T-helper 2 cell treated with Interferon-gamma antibody and Interleukin-4, amounts not matched to agents 100 ng/mL and 5 ng/mL, for 36 hours (primary cell): ENCODE data around the gene SLC2A14. TPM values are rescaled to one million over a fixed set of nuclear protein-coding genes. Genes with fewer than 3 reads are reported as not detected.
"Not testable (repeated sequence)": the region's sequence is repeated elsewhere in the genome, so short reads cannot be mapped to it uniquely, and the experiment has no call there.

Experiments used
- intact Hi-C: fragments of 100-400 bp; cut with micrococcal nuclease; formaldehyde crosslinking; loops from one replicate; pipeline ENCODE4 v1.15.1; 2023
- total RNA-seq: library from RNA; stranded (reverse); gene quantifications from 2 replicates; pipeline ENCODE4 v1.2.3, GENCODE V29; 2022

SLC2A14 gene
- total RNA-seq, 1 donor from 2014 or later: not detected

DNA sequence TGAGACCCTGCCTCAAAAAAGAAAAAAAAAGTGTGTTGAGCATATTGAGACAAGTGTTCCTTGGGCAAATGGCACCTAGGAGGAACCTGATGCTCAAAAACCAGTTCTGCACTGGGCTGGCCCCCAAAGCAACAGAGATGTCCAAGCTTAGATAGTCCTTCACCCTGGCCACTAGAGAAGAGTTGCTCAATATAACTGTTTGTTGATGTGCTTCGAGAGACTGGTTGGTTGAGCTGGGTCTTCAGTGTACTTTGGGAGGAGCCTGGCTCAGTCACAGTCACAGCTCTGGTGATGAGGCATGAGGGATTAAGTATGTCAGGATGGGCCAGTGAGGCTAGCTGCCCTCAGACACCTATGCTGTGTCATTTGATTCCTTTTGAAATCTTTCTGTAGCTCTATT is 38.0 kb downstream of the SLC2A14 start:
- intact Hi-C loops: no loop called here

DNA sequence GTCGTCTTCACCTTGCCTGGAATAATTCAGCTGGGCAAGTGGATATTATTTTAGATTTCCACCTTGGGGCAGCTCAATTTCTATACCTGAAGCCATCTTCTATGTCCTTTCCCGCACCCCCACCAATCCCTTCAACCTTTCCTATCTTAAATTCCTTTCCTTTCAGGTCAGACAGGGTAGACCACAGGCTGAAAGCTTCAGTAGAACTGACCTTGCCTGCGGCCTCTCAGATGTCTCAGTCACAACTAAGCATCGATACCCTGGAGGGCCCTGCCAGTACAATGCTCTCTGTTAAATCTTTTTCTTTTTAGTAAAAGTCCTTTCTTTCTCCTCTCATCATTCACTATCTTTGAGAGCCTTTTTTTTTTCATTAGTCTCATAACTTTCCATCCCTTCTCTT is 38.9 kb downstream of the SLC2A14 start:
- intact Hi-C loops: no loop called here

DNA sequence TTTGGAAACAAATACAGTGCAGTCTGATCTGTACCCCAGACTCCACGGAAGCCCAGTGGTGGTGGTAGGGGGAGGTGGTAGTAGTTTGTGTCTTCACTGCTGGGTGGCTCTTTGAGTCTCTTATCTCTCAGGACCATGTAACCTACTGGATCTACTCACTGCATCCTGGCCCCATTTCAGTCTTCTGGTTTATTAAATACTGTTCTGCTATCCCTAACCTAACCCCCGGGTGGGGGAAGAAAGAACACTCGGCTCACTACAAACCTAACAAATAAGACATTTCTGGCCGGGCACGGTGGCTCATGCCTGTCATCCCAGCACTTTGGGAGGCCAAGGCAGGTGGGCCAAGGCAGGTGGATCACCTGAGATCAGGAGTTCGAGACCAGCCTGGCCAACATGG is 39.5 kb downstream of the SLC2A14 start:
- intact Hi-C loops: not testable (repeated sequence)

DNA sequence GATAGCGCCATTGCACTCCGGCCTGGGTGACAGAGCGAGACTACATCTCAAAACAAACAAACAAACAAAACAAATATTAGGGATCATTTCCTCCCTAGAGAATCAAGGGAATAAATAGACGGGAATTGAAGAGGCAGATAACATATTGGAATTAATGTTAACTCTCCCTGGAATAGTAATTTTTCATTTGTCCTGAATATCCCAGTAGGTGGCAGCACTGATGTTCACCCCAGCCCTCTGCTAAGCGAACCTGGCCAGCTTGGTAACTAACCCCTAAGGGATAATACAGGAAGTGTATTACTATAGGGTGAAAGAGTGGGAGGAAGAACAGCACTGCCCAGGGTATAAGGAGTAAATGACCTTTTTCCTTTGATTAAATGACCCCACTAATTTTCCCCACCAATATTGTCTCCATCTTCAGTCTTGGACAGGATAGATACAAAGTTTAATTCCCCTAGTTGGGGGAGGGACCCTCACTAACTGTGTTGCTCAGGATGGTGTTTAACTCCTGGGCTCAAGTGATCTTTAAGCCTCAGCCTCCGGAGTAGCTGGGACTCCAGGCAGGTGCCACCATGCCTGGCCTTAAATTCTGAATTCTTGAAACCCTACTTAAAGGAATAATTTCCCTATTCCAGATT is 40.5 kb downstream of the SLC2A14 start:
- intact Hi-C loops: no loop called here

DNA sequence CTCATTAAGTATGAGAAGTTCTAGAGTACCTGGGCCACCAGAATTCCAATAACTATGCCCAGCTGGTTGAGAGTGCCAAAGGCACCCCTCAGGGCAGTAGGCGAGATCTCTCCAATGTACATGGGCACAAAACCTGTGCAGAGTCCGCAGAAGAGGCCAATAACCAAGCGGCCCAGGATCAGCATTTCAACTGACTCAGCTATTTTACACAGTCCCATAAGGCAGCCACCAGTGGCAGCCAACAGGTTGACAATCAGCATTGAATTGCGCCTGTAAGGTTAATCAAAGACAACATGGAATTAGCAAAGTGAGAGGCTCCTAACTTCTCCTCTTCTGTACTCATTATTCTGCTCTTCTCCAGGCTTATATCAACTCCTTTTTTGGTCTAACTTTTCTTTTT is 43.0 kb downstream of the SLC2A14 start:
- intact Hi-C loops: not testable (repeated sequence)

DNA sequence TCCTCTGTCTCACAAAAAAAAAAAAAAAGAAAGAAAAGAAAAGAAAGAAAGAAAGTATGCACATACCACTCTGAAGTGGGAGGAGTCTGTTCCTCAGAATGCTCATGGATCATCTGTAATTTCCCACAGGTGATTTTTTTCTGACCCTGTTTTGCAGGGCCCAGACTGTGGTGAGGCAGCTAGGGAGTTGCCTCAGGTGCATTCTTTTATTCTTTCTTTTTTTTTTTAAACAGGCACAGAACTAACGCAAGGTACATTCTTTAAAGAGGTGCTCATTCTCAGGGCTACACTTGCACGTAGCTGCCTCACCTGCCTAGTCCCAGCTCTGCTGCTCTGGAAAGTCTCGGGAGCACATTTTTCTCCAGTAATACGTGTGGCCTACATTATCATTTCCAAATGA is 47.0 kb downstream of the SLC2A14 start:
- intact Hi-C loops: not testable (repeated sequence)

DNA sequence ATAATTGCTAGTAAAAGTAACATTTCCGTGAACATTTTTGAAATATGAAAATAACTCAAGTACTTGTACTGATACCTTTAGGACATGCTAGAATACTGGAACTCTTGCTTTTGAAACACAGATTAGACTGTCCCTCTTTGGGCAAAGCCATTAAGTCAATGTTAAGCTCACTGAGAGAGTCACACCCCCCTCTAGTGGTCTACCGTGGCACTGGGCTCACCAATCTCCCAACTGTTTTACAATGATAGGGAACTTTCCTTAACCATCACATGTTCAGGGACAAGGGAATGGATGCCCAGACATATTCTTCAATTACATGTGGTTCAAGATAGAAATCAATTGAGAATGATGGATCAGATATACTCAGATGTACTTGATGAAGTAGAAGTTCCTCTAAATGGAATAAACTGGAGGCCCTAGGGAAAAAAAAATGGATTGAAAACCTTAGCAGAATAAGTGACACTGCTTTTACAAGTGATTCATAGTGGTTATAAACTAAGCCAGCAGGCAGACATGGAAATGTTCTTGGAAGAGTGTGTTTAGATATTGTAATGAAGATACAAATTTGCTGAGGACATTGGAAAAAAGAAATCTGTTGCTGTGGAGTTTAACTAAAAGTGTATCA is 65.7 kb downstream of the SLC2A14 start:
- intact Hi-C loops: loop anchor here (1.0 to 2.0 kb wide), 2 partner anchors 130 to 164 kb away; no protein-coding TSS in a partner anchor

DNA sequence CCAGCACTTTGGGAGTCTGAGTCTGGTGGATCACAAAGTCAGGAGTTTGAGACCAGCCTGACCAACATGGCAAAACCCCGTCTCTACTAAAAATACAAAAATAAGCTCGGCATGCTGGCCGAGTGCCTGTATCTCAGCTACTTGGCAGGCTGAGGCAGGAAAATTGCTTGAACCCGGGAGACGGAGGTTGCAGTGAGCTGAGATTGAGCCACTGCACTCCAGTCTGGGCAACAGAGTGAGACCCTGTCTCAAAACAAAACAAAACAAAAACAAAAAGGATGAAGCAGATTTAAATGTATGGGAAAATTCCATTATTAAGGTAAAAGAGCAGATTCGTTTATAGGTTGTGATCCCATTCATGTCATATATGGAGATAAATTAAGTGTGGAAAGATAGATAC is 66.4 kb downstream of the SLC2A14 start:
- intact Hi-C loops: loop anchor here (2.0 kb wide), 1 partner anchor 164 kb away; no protein-coding TSS in a partner anchor

DNA sequence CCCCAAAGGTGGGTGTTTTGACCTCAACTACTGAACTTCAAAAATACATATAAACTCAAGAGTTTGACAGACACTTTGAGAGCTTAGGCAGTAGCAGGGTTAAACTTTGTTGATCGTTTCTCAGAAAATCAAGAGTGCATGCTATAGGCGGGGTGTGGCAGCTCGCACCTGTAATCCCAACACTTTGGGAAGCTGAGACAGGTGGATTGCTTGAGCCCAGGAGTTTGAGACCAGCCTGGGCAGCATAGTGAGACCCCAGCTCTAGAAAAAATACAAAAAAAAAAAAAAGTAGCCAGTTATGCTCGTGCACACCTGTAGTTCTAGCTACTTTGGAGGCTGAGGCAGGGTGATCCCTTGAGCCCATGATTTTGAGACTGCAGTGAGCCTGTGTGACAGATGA is 71.3 kb downstream of the SLC2A14 start:
- intact Hi-C loops: no loop called here

DNA sequence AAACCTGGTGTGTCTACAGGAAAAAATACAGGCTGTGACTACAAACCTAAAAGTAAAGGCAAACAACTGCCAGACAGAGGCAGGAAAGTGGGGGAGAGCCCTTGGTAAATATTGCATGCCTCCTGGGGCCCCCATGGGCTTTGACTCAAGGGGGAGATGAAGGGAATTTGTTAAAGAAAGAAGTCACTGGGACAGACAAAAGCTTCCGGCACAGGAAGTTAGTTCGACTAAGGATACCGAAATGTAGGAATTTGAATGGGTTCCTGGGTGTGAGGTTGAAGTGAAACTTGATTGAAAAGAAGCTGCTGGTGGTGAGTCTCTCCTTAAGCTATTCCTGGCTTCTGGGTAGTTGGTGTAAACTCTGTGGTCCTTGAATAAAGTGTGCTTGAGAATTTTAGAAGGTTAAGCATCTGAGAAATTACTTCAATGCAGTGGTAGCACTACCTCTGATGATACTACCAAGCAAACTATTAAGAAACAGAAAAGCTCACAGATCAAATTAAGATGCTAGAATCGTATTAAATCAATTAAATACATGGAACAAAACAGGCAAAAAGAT is 73.9 kb downstream of the SLC2A14 start:
- intact Hi-C loops: not testable (repeated sequence)

DNA sequence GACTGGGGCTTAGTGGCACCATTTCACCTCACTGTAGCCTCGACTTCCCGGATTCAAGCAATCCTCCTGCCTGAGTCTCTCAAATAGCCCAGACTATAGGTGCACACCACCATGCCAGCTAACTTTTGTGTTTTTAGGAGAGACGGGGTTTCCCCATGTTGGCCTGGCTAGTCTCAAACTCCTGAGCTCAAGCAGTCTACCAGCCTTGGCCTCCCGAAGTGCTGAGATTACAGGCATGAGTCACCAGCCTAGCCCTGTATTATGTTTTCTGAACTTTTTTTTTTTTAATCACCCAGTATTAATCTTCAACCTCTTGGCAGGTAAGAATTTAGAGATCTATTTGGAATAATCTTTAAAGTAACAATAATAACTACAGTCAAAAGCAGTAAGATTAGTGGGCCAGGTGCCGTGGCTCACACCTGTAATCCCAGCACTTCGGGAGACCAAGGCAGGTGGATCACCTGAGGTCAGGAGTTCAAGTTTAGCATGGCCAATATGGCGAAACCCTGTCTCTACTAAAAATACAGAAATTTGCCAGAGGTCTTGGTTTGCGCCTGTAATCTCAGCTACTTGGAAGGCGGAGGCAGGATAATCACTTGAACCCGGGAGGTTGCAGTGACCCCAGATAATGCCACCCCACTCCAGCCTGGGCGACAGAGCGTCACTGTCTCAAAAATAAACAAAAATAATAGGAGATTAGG is 74.9 kb downstream of the SLC2A14 start:
- intact Hi-C loops: no loop called here

DNA sequence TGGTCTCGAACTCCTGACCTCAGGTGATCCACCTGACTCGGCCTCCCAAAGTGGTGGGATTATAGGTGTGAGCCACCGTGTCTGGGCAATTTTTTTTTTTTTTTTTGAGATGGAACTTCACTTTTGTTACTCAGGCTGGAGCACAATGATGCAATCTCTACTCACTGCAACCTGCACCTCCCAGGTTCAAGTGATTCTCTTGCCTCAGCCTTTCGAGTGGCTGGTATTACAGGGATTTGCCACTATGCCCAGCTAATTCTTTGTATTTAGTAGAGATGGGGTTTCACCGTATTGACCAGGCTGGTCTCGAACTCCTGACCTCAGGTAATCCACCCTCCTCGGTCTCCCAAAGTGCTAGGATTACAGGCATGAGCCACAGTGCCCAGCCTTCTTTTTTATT is 75.4 kb downstream of the SLC2A14 start:
- intact Hi-C loops: not testable (repeated sequence)

DNA sequence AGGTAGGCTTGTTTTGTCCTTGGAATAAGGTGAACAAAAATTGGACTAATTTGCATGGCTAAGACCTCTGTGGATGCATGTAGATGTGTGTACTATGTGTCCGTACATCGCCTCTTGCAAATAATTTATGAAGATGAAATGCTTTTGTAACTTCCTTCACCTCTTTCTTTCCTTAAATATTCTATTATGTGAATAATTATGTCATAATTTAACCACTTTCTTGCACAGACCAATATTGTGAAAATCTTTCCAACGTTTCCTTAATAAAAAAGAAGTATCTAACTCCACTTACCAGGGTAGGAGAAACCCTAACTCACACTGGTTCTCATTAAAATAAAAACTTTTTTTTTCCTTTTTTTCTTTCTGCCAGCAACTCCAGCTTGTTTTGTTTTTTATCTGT is 79.5 kb downstream of the SLC2A14 start:
- intact Hi-C loops: no loop called here

DNA sequence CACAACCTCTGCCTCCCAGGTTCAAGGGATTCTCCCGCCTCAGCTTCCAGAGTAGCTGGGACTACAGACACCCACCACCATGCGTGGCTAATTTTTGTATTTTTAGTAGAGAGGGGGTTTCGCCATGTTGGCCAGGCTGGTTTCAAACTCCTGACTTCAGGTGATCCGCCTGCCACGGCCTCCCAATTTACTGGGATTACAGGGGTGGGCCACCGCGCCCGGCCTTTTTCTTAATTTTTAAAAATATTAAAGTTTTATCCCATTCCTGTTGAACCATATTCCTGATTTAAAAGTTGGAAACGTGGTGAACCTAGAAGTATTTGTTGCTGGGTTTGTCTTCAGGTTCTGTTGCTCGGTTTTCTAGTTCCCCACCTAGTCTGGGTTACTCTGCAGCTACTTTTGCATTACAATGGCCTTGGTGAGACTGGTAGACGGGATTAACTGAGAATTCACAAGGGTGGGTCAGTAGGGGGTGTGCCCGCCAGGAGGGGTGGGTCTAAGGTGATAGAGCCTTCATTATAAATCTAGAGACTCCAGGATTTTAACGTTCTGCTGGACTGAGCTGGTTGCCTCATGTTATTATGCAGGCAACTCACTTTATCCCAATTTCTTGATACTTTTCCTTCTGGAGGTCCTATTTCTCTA is 83.7 kb downstream of the SLC2A14 start, which contains the start of gene NANOG:
Gene NANOG, plus strand, starts transcription at position 519 of the 645 bp plus-strand sequence. CDS start 213 bp downstream, outside the sequence.
- intact Hi-C loops: not testable (repeated sequence)

DNA sequence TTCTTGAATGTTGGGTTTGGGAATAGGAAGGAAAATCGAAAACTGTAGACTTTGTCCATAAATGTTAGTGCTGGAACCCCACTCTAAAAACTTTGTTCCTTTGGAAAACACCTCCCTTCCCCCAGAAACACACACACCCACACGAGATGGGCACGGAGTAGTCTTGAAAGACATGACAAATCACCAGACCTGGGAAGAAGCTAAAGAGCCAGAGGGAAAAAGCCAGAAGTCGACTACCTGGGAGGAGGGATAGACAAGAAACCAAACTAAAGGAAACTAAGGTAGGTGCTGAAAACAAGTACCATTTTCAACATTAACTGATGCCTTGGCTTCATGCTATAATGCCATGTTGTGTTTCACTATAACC is 84.4 kb downstream of the SLC2A14 start:
- intact Hi-C loops: no loop called here

DNA sequence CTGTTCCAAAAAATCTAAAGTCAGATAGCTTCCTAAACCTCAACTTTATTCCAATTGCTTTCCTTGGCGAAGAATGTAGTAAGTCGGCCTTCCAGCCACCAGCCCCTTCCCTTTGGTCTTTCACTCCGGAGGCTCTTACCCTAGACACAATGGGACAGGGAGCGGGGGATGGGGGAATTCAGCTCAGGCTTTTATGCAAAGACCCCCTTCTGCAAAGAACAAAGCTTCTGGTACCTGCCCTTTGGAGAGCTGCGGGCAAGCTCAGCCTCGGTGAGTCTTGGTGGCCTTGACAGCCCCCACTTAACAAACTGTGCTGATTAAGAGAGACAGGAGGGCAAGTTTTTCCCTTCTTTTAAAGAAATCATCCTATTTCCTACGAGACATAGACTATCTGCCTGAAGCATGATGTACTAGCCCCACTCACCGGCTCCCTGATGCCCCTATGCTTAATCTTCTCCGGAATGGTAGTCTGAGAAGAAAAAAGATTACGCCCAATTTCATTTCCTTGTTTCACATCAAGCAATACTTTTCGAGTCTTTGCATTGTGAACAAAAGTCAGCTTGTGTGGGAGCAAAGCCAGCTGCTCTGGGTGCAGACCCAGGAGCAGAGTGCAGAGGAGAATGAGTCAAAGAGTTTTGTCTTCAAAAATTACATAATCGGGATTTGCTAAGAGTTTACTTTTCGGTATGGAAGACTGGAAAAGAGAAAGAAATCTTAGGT is 85.0 kb downstream of the SLC2A14 start:
- intact Hi-C loops: no loop called here

DNA sequence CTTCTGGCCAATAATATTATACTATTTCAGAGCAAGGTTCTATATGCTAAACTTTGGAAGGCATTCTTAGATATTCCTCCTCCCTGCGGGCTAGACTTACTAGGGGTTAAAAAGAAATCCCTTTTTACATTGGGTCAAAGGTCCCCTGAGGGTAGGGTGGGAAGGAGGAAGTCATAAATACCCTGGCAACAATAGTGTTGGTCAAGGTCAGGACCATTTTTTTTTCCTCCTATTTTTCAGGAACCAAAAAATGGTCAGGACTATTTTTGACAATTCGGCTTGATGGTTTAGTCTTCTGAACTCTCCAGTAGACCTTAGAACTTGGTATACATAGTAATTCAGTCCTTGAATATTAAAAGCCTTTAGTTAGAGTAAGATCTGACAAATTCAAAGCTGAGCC is 88.0 kb downstream of the SLC2A14 start:
- intact Hi-C loops: no loop called here

DNA sequence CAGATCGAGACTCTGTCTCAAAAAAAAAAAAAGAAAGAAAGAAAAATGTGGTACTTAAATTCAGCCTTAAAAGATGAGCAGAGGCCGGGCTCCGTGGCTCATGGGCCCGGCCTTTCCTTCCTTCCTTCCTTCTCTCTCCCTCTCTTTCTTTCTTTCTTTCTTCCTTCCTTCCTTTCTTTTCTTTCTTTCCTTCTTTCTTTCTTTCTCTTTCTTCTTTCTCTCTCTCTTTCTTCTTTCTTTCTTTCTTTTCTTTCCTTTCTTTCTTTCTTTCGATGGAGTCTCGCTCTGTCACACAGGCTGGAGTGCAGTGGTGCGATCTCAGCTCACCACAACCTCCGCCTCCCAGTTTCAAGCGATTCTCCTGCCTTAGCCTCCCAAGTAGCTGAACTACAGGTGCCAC is 89.3 kb downstream of the SLC2A14 start:
- intact Hi-C loops: not testable (repeated sequence)

DNA sequence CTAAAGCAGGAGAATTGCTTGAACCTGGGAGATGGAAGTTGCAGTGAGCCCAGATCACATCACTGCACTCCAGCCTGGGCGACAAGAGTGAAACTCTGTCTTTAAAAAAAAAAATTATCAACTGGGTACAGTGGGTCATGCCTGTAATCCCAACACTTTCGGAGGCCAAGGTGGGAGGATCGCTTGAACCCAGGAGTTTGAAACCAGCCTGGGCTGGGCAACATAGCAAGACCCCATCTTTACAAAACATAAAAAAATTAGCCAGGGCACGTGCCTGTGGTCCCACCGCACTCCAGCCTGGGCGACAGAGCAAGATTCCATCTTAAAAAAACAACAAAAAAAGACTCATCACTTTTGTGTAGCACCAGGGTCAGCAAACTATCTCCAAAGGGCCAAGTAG is 90.7 kb downstream of the SLC2A14 start:
- intact Hi-C loops: no loop called here

DNA sequence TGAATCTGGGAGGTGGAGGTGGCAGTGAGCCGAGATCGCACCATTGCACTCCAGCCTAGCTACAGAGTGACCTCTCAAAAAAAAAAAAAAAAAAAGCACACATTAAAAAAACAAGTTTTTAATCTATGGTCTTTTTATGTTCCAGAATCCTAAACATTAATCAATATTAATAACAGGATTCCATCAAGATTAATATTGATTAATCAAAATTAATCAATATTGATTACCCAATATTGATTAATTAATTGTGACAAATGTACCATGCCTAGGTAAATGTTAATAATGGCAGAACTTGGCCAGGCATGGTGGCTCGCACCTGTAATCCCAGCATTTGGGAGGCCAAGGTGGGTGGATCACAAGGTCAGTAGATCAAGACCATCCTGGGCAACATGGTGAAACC is 91.4 kb downstream of the SLC2A14 start:
- intact Hi-C loops: no loop called here

DNA sequence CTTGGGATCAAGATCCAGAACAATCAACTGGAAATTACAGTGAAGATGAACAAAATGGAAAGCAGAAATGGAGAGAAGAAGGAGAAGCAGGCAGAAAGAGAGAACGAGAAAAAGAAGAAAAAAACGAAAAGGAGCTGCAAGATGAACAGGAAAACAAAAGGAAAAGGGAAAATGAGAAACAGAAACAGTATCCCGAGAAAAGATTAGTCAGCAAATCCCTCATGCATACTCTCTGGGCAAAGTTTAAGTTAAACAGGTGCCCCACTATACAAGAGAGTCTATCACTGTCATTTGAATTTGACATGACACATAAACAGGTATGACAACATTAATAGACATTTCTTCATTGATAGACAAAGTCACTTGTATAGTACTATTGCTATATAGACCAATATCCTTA is 102.7 kb downstream of the SLC2A14 start:
- intact Hi-C loops: no loop called here
